RPMI8226 (cell line): ENCODE measurements around the gene WDR19.
"Not testable (repeated sequence)": the region's sequence is repeated elsewhere in the genome, so short reads cannot be mapped to it uniquely, and the experiment has no call there.

Experiments
- DNase-seq: peaks from one replicate; pipeline ENCODE4 v3.0.0-alpha.2; 2015

Gene WDR19

GRCh38 chr4:39233783-39234182 lies 51.5 kb downstream of the WDR19 start:
- no peak for DNase-seq

- DNase-seq: no peak
Measured at GRCh38 chr4:39235021-39235420, 52.7 kb downstream of the WDR19 start.

- no peak for DNase-seq
Measured at GRCh38 chr4:39235696-39236095, 53.4 kb downstream of the WDR19 start.

- no peak for DNase-seq
Measured at GRCh38 chr4:39237179-39237578, 54.9 kb downstream of the WDR19 start.

GRCh38 chr4:39243462-39243861 lies 61.1 kb downstream of the WDR19 start:
- no peak for DNase-seq

GRCh38 chr4:39255266-39255665 lies 72.9 kb downstream of the WDR19 start:
- no peak for DNase-seq

GRCh38 chr4:39255871-39256270 lies 73.5 kb downstream of the WDR19 start:
- DNase-seq: no peak

GRCh38 chr4:39256436-39256835 lies 74.1 kb downstream of the WDR19 start:
- no peak for DNase-seq

- DNase-seq: no peak
Measured at GRCh38 chr4:39259571-39260330, 77.4 kb downstream of the WDR19 start.

- no peak for DNase-seq
Measured at GRCh38 chr4:39263895-39264294, 81.6 kb downstream of the WDR19 start.

- no peak for DNase-seq
Measured at GRCh38 chr4:39274503-39274902, 92.2 kb downstream of the WDR19 start.

GRCh38 chr4:39277661-39278060 lies 95.3 kb downstream of the WDR19 start:
- DNase-seq: not testable (repeated sequence)

- DNase-seq: no peak
Measured at GRCh38 chr4:39278476-39278875, 96.1 kb downstream of the WDR19 start.

GRCh38 chr4:39279416-39279815 lies 97.1 kb downstream of the WDR19 start:
- no peak for DNase-seq

- no peak for DNase-seq
Measured at GRCh38 chr4:39280770-39281169, 98.4 kb downstream of the WDR19 start.

- DNase-seq: no peak
Measured at GRCh38 chr4:39285111-39285795, 102.9 kb downstream of the WDR19 start.

- no peak for DNase-seq
Measured at GRCh38 chr4:39285853-39286252, 103.5 kb downstream of the WDR19 start.

GRCh38 chr4:39286263-39286662 lies 103.9 kb downstream of the WDR19 start:
- DNase-seq: no peak

GRCh38 chr4:39287223-39287622 lies 104.9 kb downstream of the WDR19 start:
- DNase-seq: no peak

- DNase-seq: no peak
Measured at GRCh38 chr4:39291686-39292085, 109.4 kb downstream of the WDR19 start.

- not testable (repeated sequence) for DNase-seq
Measured at GRCh38 chr4:39292433-39292832, 110.1 kb downstream of the WDR19 start.

GRCh38 chr4:39295784-39296183 lies 113.5 kb downstream of the WDR19 start:
- no peak for DNase-seq

- no peak for DNase-seq
Measured at GRCh38 chr4:39302901-39303300, 120.6 kb downstream of the WDR19 start.

- no peak for DNase-seq
Measured at GRCh38 chr4:39303871-39304270, 121.5 kb downstream of the WDR19 start.

GRCh38 chr4:39304651-39305050 lies 122.3 kb downstream of the WDR19 start:
- DNase-seq: no peak
